Thoracic aorta (tissue), 2 donors: ENCODE results near the gene MGLL. TPM values are rescaled to one million over a fixed set of nuclear protein-coding genes. Genes with fewer than 3 reads are reported as not detected.

Experiments
- ATAC-seq: fragments of 150-250 bp; one replicate; pipeline ENCODE4 v1.8.0; 2017; ENCODE audit warnings: low read depth; ENCODE audit not compliant: insufficient number of reproducible peaks, low FRiP score
- DNase-seq: peaks from one replicate; pipeline ENCODE4 v3.0.0-alpha.2; 2020; ENCODE audit warnings: low spot score
- H3K27ac ChIP-seq, 2 donors: fragments of 200-600 bp; sonication (generic); 1 replicate in 1 of 2; 2 replicates in 1 of 2; pipeline ENCODE4 v1.5.1; 2016; ENCODE audit warnings: mild to moderate bottlenecking in 2 of 2, moderate library complexity in 2 of 2
- H3K27me3 ChIP-seq: fragments of 200-600 bp; sonication (generic); replicated peaks from 2 replicates; pipeline ENCODE4 v1.6.0; 2016; ENCODE audit warnings: mild to moderate bottlenecking; ENCODE audit not compliant: insufficient read depth
- H3K36me3 ChIP-seq: fragments of 200-600 bp; sonication (generic); one replicate; pipeline ENCODE4 v1.5.1; 2016
- H3K4me1 ChIP-seq, 2 donors: fragments of 200-600 bp; sonication (generic); 1 replicate in 1 of 2; 2 replicates in 1 of 2; pipeline versions ENCODE4 v1.5.1 to v1.6.0; 2016; ENCODE audit warnings: low read depth in 2 of 2, mild to moderate bottlenecking in 1 of 2; ENCODE audit not compliant: control insufficient read depth in 1 of 2
- H3K4me3 ChIP-seq: fragments of 200-600 bp; sonication (generic); 2 replicates; pipeline ENCODE4 v1.5.1; 2016; ENCODE audit warnings: mild to moderate bottlenecking
- H3K9me3 ChIP-seq: fragments of 200-600 bp; sonication (generic); 2 replicates; pipeline ENCODE4 v1.5.1; 2016
- total RNA-seq, 2 donors: library from RNA; depleted of rRNA; stranded (reverse); fragments of >200 nt; gene quantifications; one replicate each; pipeline versions ENCODE4 v1.1.0 to v1.2.3, GENCODE V29; 2016
- TF ChIP-seq, protein P1 (sequence below): fragments of 200-600 bp; sonication (generic); IDR thresholded peaks from one replicate; pipeline ENCODE4 v1.5.1; 2019; ENCODE audit warnings: antibody characterized with exemption

MGLL gene
- total RNA-seq, 2 donors from 2014 or later = 57.6 to 71.8 TPM

DNA sequence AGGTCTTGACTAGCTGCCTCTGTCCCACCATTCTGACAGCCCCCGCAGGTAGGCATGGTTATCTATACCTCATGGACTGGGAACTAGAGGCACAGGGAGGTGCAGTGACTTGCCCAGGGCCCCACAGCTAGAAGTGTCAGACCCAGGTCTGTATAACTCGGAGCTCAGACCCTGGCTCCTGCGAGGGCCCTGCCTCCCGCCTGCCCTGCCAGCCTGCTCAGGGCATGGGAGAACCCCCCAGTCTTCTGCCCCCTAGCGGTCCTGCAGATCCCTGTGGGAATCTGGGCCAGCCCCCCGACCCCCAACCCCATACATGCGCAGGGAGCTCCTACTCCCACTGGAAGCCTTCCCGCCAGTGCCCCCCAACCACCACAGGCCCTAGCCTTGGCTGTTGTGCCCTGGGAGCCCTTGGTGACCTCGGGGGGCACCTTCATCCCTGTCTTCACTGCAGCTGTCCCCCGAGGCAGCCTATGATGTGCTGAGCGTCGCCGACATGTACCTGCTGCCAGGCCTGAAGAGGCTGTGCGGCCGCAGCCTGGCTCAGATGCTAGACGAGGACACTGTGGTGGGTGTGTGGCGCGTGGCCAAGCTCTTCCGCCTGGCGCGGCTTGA is 142.7 kb downstream of the MGLL start:
- Histone ChIP-seq H3K27ac (no peak overlapping the region), H3K9me3 (no peaks in the 10 kb centered on the region), H3K27me3 (no peaks in the 10 kb centered on the region), H3K4me3 (no peak overlapping the region), H3K4me1 (peaks cover 0 to 15% of the 10 kb centered on the region in 2 donors), H3K36me3 (peaks cover 39% of the 10 kb centered on the region)
- TF ChIP-seq, protein P1, sequence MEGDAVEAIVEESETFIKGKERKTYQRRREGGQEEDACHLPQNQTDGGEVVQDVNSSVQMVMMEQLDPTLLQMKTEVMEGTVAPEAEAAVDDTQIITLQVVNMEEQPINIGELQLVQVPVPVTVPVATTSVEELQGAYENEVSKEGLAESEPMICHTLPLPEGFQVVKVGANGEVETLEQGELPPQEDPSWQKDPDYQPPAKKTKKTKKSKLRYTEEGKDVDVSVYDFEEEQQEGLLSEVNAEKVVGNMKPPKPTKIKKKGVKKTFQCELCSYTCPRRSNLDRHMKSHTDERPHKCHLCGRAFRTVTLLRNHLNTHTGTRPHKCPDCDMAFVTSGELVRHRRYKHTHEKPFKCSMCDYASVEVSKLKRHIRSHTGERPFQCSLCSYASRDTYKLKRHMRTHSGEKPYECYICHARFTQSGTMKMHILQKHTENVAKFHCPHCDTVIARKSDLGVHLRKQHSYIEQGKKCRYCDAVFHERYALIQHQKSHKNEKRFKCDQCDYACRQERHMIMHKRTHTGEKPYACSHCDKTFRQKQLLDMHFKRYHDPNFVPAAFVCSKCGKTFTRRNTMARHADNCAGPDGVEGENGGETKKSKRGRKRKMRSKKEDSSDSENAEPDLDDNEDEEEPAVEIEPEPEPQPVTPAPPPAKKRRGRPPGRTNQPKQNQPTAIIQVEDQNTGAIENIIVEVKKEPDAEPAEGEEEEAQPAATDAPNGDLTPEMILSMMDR = no peak
- ATAC-seq = no peak
- DNase-seq = no peak

DNA sequence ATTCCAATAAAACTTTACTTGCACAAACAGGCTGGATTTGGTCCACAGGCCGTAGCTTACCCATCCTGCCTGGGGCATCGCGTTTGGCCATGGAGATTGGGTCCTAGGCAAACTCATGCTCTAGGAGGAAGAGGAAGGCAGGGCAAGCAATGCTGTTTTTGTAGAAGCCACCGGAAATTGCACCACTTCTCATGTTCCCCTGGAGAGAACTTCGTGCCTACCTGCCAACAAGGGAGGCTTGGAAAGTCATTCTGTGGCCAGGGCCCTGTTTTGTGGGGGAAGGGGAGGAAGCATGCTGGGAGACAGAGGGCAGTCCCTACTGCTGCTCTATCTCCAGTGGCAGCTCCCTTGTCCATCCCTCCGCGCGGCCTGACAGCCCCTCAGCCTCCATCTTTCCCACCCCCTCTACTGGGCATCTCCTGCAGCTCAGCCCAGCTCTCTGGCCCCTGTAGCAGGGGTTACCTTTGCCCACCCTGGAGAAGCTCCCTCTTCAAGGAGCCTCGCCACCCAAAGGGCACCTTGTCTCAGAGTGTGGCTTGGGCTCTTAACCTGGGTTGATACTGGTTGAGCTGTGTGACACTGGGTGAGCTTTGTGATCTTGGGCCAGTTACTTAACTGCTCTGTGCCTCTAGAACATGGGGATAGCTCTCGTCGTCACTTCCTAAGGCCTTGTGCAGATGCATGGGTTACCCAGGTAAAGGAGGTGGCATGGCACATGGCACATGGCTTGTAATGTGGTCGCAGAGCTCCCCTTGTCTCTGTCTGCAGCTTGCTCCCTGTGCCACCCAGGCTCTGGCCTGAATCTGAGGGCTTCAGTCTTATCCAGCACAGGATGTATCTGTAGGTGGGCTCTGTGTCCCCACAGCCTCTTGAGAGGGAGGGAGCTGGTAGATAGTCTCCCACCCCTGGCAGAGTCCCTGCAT is 143.4 kb downstream of the MGLL start:
- DNase-seq = no peak
- no peak for ATAC-seq
- Histone ChIP-seq H3K9me3 (no peaks in the 10 kb centered on the region), H3K4me3 (no peak overlapping the region), H3K36me3 (peaks cover 39% of the 10 kb centered on the region), H3K27ac (no peak overlapping the region), H3K4me1 (peaks cover 6 to 22% of the 10 kb centered on the region in 2 donors), H3K27me3 (no peaks in the 10 kb centered on the region)
- TF ChIP-seq, protein P1 = no peak

DNA sequence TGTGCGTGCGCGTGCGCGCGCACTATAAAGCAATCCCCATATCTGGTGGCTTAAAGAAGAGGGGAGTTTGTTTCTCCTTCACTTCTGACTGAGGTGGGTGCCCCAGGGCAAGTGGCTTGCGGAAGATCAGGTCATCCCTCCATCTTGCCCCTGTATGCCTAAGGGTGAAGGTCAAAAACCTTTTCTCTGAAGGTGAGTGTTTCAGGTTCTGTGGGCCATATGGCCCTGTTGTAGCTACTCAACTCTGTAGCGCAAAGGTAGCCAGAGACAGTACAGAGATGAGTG is 144.1 kb downstream of the MGLL start:
- peaks cover 39% of the 10 kb centered on the region for H3K36me3 ChIP-seq
- no peaks in the 10 kb centered on the region for H3K9me3 ChIP-seq
- no peak for ATAC-seq
- DNase-seq = no peak
- TF ChIP-seq, protein P1 = no peak
- H3K27me3 ChIP-seq = no peaks in the 10 kb centered on the region
- no peak overlapping the region for H3K4me3 ChIP-seq
- H3K4me1 ChIP-seq = peaks cover 10 to 26% of the 10 kb centered on the region in 2 donors
- H3K27ac ChIP-seq = no peak overlapping the region

DNA sequence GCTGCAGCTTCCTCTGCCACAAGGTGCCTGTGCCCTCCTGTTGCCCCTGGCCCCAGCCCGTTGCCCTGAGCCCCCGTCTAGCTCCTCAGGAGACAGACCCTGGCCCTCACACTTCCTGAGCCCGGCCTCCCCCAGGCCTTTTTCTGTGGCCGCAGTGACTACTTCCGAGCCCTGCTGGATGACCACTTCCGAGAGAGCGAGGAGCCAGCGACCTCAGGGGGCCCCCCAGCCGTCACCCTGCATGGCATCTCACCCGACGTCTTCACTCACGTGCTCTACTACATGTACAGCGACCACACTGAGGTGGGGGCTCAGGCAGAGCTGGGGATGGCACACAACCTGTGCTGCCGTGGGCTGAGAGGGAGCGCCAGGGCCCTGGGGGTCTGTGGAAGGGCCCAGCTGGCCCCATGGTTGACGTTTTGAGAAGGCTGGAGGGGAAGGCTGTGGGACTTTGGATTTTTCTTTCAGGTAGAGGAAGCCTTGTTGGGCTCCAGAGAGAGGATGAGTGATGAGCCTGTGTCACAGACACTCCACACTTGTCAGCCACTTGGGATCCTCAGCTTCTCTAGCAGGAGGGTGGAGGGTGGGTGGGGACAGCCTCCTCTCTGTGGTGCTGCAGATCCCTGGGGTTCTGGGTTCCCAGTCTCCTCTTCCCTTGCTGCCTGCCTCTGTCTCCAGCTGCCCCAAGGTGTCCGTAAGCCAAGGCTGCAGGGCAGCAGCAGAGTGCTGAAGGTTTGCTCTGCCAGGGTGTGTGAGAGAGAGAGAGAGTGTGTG is 144.6 kb downstream of the MGLL start:
- H3K36me3 ChIP-seq = peaks cover 39% of the 10 kb centered on the region
- H3K4me1 ChIP-seq = peaks cover 10 to 26% of the 10 kb centered on the region in 2 donors
- DNase-seq = no peak
- no peak overlapping the region for H3K4me3 ChIP-seq
- ATAC-seq = no peak
- no peak overlapping the region for H3K27ac ChIP-seq
- no peaks in the 10 kb centered on the region for H3K9me3 ChIP-seq
- H3K27me3 ChIP-seq = no peaks in the 10 kb centered on the region
- TF ChIP-seq, protein P1 = no peak

DNA sequence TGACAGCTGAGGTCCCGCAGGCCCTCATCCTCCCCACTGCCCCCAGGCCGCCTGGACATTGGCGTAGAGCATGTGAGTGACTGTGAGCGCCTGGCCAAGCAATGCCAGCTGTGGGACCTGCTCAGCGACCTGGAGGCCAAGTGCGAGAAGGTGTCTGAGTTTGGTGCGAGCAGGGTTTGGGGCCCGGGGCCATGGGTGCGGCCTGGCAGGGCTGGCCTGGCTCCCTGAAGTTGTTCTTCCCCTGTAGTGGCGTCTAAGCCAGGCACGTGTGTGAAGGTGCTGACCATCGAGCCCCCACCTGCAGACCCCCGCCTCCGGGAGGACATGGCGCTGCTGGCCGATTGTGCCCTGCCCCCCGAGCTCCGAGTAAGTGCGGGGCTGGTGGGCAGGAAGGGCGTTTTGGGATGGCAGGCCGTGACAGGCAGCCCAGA is 145.4 kb downstream of the MGLL start:
- ATAC-seq (no peak), DNase-seq (no peak)
- H3K36me3 ChIP-seq = peaks cover 39% of the 10 kb centered on the region
- H3K27me3 ChIP-seq = no peaks in the 10 kb centered on the region
- no peak overlapping the region for H3K4me3 ChIP-seq
- TF ChIP-seq, protein P1 = no peak
- peaks cover 10 to 30% of the 10 kb centered on the region in 2 donors for H3K4me1 ChIP-seq
- no peaks in the 10 kb centered on the region for H3K9me3 ChIP-seq
- H3K27ac ChIP-seq = no peak overlapping the region
